Measurements from ENCODE around the gene ZNF468. TPM values are rescaled to one million over a fixed set of nuclear protein-coding genes. Genes with fewer than 3 reads are reported as not detected.
"Not testable (repeated sequence)": the region's sequence is repeated elsewhere in the genome, so short reads cannot be mapped to it uniquely, and the experiment has no call there.

ZNF468 gene
- total RNA-seq = 10 to 100 TPM; 11.5 to 12.9 TPM

- H3K4me3 Mint-ChIP-seq = peak within 1 kb of the TSS; percentile 88
- H3K27me3 Mint-ChIP-seq; CTCF ChIA-PET; H3K9me3 Mint-ChIP-seq (ENCODE audit: low read depth): not testable (repeated sequence)
- H3K4me1 Mint-ChIP-seq = peaks cover 23% of the 10 kb centered on the region
- intact Hi-C loops (cut with DNase I, micrococcal nuclease) = loop anchor here (1.0 to 5.0 kb wide), 9 partner anchors 40 to 301 kb away; partner anchors contain the start of genes ZNF816 (in 2 of the 2), ZNF160 (in 1 of the 2), ZNF320 (in 1 of the 2) and ZNF347 (in 1 of the 2)
- H3K36me3 Mint-ChIP-seq (ENCODE audit: low read depth) = peaks cover 31% of the 10 kb centered on the region
- POLR2A ChIA-PET = interaction anchor here (0.7 to 0.8 kb wide), 2 partner anchors 40 to 55 kb away, joined by 3 to 4 read pairs; no protein-coding TSS in a partner anchor
- peak within 1 kb of the TSS; percentile 83 for H3K27ac Mint-ChIP-seq
- DNase-seq = peak; percentile 81
- peak; percentile 99 for ATAC-seq
Measured at GRCh38 chr19:52857378-52858191, at the start of gene ZNF468. TSS of gene ZNF468 (minus strand) at chr19:52857619. CDS start at chr19:52854272, 3,347 bp downstream.

DNA sequence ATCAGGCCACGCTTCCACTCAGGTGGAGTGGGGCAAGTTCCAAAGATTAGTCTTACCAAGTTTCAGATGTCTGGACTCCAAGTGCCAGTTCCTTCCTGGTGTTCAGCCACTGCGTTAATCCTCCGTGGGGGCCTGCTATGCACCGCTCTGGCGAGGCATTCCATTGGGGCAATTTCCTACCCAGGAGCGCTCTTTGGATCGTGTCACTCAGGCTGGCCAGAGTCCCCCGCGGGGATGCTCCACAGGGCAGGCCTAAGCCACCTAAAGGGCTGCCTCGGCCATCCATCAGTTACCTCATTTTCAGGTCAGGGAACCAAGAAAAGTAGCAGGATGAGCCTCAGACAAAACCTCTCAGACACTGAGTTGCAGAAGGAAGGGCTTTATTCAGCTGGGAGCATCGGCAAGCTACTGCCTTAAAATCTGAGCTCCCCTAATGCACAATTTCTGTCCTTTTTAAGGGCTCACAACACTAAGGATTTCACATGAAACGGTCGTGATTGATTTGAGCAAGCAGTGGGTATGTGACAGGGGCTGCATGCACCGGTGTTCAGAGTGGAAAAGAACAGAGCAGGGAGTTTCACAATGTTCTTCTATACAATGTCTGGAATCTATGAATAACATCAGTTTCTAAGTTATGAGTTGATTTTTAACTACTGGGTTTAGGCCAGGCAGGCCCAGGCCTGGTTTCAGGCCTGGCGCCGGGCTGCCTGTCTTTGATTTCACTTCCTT, 46.8 kb upstream of the ZNF468 start:
- CTCF ChIA-PET; ATAC-seq; POLR2A ChIA-PET; intact Hi-C loops (cut with DNase I, micrococcal nuclease); DNase-seq; H3K27ac Mint-ChIP-seq; H3K27me3 Mint-ChIP-seq; H3K4me3 Mint-ChIP-seq; H3K4me1 Mint-ChIP-seq: not testable (repeated sequence)
- Mint-ChIP-seq H3K36me3 (ENCODE audit: low read depth) (peaks cover 38% of the 10 kb centered on the region), H3K9me3 (ENCODE audit: low read depth) (peaks cover 29% of the 10 kb centered on the region)

DNA sequence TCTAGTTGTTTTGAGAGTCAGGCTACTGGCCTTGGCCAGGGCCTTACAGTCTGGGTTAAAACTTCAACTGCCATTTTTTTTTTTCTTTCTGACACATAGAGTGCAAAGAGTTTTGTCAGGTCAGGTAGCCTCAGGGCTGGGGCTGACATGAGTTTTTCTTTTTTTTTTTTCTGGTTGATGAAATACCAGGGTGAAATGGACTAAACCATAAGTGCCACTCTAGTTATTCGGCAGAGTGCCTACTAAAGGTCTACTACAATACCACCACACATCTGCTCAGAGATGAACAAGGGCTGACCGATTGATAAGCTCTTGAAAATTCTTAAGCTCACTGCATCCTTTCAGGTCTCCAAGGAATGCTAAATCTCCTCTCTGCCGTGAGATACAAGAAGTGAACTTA, 44.4 kb upstream of the ZNF468 start:
- no peaks in the 10 kb centered on the region for H3K27me3 Mint-ChIP-seq
- DNase-seq = no peak
- peaks cover 16% of the 10 kb centered on the region for H3K9me3 Mint-ChIP-seq (ENCODE audit: low read depth)
- CTCF ChIA-PET = interaction anchor here (1.2 kb wide), 1 partner anchor 20 kb away, joined by 4 read pairs; no protein-coding TSS in a partner anchor
- no peak for ATAC-seq
- POLR2A ChIA-PET = no interaction called here
- no peak overlapping the region for H3K4me3 Mint-ChIP-seq
- H3K4me1 Mint-ChIP-seq = peaks cover 19% of the 10 kb centered on the region
- no peak overlapping the region for H3K27ac Mint-ChIP-seq
- H3K36me3 Mint-ChIP-seq (ENCODE audit: low read depth) = peaks cover 20% of the 10 kb centered on the region
- intact Hi-C loops (cut with DNase I, micrococcal nuclease) = no loop called here

GRCh38 chr19:52898596-52898995, 41.2 kb upstream of the ZNF468 start:
- H3K9me3 Mint-ChIP-seq (ENCODE audit: low read depth); ATAC-seq; DNase-seq; H3K27me3 Mint-ChIP-seq; H3K4me3 Mint-ChIP-seq: not testable (repeated sequence)
- ChIA-PET POLR2A (interaction anchor here (1.0 kb wide), 1 partner anchor 40 kb away, joined by 3 read pairs; no protein-coding TSS in a partner anchor), CTCF (interaction anchor here (1.0 kb wide), 1 partner anchor 14 kb away, joined by 3 read pairs; no protein-coding TSS in a partner anchor)
- intact Hi-C loops (cut with DNase I, micrococcal nuclease) = loop anchor here (5.0 kb wide), 3 partner anchors 261 to 469 kb away; partner anchors contain the start of genes ZNF525 (in 1 of the 2), ZNF808 (in 1 of the 2) and ZNF83 (in 1 of the 2)
- peaks cover 22% of the 10 kb centered on the region for H3K36me3 Mint-ChIP-seq (ENCODE audit: low read depth)
- H3K4me1 Mint-ChIP-seq = peaks cover 29% of the 10 kb centered on the region
- H3K27ac Mint-ChIP-seq = peak overlapping the region; percentile 4

DNA sequence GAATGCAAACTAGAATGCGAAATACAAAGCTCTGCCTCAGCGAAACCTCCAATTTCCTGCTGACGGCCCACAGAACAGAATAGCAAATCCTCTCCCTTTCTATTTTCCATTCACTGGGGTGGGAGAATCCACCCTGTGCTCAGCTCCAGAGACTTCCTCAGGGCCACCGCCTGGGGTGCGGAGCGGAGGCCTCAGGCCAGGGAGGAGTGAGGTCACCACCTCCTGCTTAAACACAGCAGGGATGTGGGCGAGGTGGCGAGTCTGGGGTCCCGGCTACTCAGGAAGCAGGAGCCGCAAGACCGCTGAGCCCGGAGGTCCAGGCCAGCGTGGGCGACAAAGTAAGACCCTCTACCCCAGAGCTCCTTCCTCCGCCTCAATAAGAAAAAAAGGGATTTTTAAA, 40.7 kb upstream of the ZNF468 start:
- DNase-seq (no peak), ATAC-seq (no peak)
- no peaks in the 10 kb centered on the region for H3K27me3 Mint-ChIP-seq
- intact Hi-C loops (cut with DNase I, micrococcal nuclease) = loop anchor here (5.0 kb wide), 3 partner anchors 261 to 469 kb away; partner anchors contain the start of genes ZNF525 (in 1 of the 2), ZNF808 (in 1 of the 2) and ZNF83 (in 1 of the 2)
- peak overlapping the region; percentile 88 for H3K4me3 Mint-ChIP-seq
- peaks cover 25% of the 10 kb centered on the region for H3K4me1 Mint-ChIP-seq
- CTCF ChIA-PET = interaction anchor here (1.0 kb wide), 1 partner anchor 13 kb away, joined by 3 read pairs; no protein-coding TSS in a partner anchor
- peaks cover 25% of the 10 kb centered on the region for H3K36me3 Mint-ChIP-seq (ENCODE audit: low read depth)
- H3K9me3 Mint-ChIP-seq (ENCODE audit: low read depth) = no peaks in the 10 kb centered on the region
- peak overlapping the region; percentile 85 for H3K27ac Mint-ChIP-seq
- POLR2A ChIA-PET = interaction anchor here (0.6 to 1.0 kb wide), 2 partner anchors 40 to 1551 kb away, joined by 3 read pairs; partner anchors contain the start of gene LENG8

- Mint-ChIP-seq H3K36me3 (ENCODE audit: low read depth) (peaks cover 32% of the 10 kb centered on the region), H3K27me3 (no peaks in the 10 kb centered on the region), H3K4me3 (peak within 1 kb of the TSS; percentile 88), H3K4me1 (peaks cover 31% of the 10 kb centered on the region), H3K9me3 (ENCODE audit: low read depth) (no peaks in the 10 kb centered on the region), H3K27ac (peak within 1 kb of the TSS; percentile 93)
- intact Hi-C loops (cut with DNase I, micrococcal nuclease) = loop anchor here (1.0 to 5.0 kb wide), 13 partner anchors 25 to 470 kb away; partner anchors contain the start of genes ZNF816 (in 2 of the 2), ZNF888 (in 2 of the 2), ZNF160 (in 1 of the 2) and ZNF468 (in 1 of the 2)
- peak; percentile 100 for ATAC-seq
- DNase-seq = peak; percentile 98
- ChIA-PET POLR2A (interaction anchor here (0.6 to 1.0 kb wide), 3 partner anchors 39 to 1552 kb away, joined by 3 read pairs; partner anchors contain the start of gene LENG8), CTCF (interaction anchor here (1.0 kb wide), 1 partner anchor 13 kb away, joined by 3 read pairs; no protein-coding TSS in a partner anchor)
Measured at GRCh38 chr19:52897138-52897935, 39.9 kb upstream of the ZNF468 start, which contains the start of gene ZNF320. TSS of gene ZNF320 (minus strand) at chr19:52897635. CDS start at chr19:52890255, 7,380 bp downstream.

GRCh38 chr19:52896431-52897137, 39.2 kb upstream of the ZNF468 start:
- ATAC-seq (no peak), DNase-seq (peak; percentile 13)
- Mint-ChIP-seq H3K27me3 (no peaks in the 10 kb centered on the region), H3K27ac (peak overlapping the region; percentile 93), H3K4me3 (peak overlapping the region; percentile 88), H3K36me3 (ENCODE audit: low read depth) (peaks cover 38% of the 10 kb centered on the region), H3K4me1 (peaks cover 31% of the 10 kb centered on the region), H3K9me3 (ENCODE audit: low read depth) (no peaks in the 10 kb centered on the region)
- POLR2A ChIA-PET = interaction anchor here (0.6 to 0.9 kb wide), 2 partner anchors 90 to 259 kb away, joined by 3 read pairs; no protein-coding TSS in a partner anchor
- intact Hi-C loops (cut with DNase I, micrococcal nuclease) = loop anchor here (1.0 to 5.0 kb wide), 13 partner anchors 26 to 471 kb away; partner anchors contain the start of genes ZNF816 (in 2 of the 2), ZNF888 (in 2 of the 2), ZNF160 (in 1 of the 2) and ZNF468 (in 1 of the 2)
- CTCF ChIA-PET = no interaction called here

DNA sequence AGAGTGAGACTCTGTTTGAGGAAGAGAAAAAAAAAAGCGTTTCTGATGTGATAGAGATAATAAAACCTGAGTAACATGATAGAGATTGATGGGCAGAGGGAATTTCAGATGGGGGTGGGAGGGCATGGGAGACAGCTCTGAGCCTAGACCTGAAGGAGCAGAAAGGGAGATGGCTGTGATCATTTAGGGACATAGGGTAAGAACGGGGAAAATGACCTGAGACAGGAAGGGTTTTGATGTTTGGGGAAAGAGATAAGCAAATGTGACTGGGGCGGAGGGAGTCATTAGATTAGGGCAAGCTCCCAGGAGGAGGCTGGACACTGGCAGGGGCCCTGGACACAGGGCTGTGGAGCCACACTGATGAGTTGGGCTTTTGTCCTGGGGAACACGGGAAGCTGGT, 33.9 kb upstream of the ZNF468 start:
- Mint-ChIP-seq H3K36me3 (ENCODE audit: low read depth) (peaks cover 84% of the 10 kb centered on the region), H3K27ac (no peak overlapping the region), H3K9me3 (ENCODE audit: low read depth) (peaks cover 12% of the 10 kb centered on the region), H3K4me3 (no peak overlapping the region), H3K4me1 (peaks cover 15% of the 10 kb centered on the region), H3K27me3 (no peaks in the 10 kb centered on the region)
- intact Hi-C loops (cut with DNase I, micrococcal nuclease) = no loop called here
- ChIA-PET POLR2A (no interaction called here), CTCF (interaction anchor here (0.6 kb wide), 2 partner anchors 13 to 445 kb away, joined by 3 read pairs; no protein-coding TSS in a partner anchor)
- ATAC-seq (no peak), DNase-seq (no peak)

DNA sequence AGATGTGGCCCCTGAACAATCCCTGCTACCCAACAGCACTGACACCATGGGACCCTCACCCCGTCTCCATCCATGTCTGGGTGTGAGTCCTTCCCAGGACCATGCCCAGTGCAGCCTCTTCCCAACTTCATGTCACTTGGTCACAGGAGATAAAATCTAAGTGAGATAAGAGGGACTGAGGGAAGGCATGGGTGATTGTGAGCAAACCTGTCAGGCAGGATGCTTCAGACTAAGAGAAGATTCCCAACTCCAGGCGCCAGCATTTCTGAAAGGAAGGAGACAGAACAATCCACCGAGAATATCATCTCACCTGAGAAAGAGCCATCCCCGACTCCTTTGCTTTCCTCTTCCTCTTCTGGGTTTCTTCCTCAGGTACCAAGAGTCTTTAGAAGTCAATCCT, 32.5 kb upstream of the ZNF468 start:
- intact Hi-C loops (cut with DNase I, micrococcal nuclease) = no loop called here
- H3K4me1 Mint-ChIP-seq = peaks cover 14% of the 10 kb centered on the region
- ChIA-PET POLR2A (no interaction called here), CTCF (no interaction called here)
- H3K27ac Mint-ChIP-seq = no peak overlapping the region
- H3K9me3 Mint-ChIP-seq (ENCODE audit: low read depth) = peaks cover 12% of the 10 kb centered on the region
- H3K4me3 Mint-ChIP-seq = no peak overlapping the region
- no peaks in the 10 kb centered on the region for H3K27me3 Mint-ChIP-seq
- ATAC-seq (no peak), DNase-seq (no peak)
- H3K36me3 Mint-ChIP-seq (ENCODE audit: low read depth) = peaks cover 87% of the 10 kb centered on the region

DNA sequence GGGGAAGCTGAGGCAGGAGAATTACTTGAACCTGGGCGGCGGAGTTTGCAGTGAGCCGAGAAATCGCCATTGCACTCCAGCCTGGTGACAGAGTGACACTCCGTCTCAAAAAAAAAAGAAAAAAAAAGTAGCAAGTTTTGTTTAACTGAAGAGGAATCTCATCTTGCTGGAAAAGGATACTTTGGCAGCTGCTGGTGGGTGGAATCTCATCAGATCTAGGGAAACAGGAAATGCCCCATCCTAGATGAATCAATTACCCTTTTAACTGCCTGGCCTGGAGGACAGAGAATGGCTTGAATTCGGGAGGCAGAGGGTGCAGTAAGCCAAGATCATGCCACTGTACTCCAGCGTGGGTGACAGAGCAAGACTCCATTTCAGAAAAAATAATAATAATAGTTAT, 31.7 kb upstream of the ZNF468 start:
- POLR2A ChIA-PET = no interaction called here
- H3K4me3 Mint-ChIP-seq = no peak overlapping the region
- H3K27ac Mint-ChIP-seq = no peak overlapping the region
- ATAC-seq (no peak), DNase-seq (no peak)
- intact Hi-C loops (cut with DNase I, micrococcal nuclease) = no loop called here
- peaks cover 16% of the 10 kb centered on the region for H3K9me3 Mint-ChIP-seq (ENCODE audit: low read depth)
- H3K27me3 Mint-ChIP-seq = no peaks in the 10 kb centered on the region
- H3K4me1 Mint-ChIP-seq = peaks cover 10% of the 10 kb centered on the region
- peaks cover 88% of the 10 kb centered on the region for H3K36me3 Mint-ChIP-seq (ENCODE audit: low read depth)
- CTCF ChIA-PET = no interaction called here

Data from activated CD4-positive, alpha-beta T cell treated with anti-CD3 and anti-CD28 coated beads for 36 hours (primary cell).